ENCODE results near the gene HS6ST2. TPM values are rescaled to one million over a fixed set of nuclear protein-coding genes. Genes with fewer than 3 reads are reported as not detected.

HS6ST2 gene
- total RNA-seq, 1 experiment from 2014 or later: 0.26 TPM

GRCh38 chrX:132622130-132622529 is 336.3 kb downstream of the HS6ST2 start:
- no peak for ATAC-seq

GRCh38 chrX:132618810-132619209 is 339.6 kb downstream of the HS6ST2 start:
- ChIA-PET CTCF (no interaction called here), POLR2A (no interaction called here)
- no peaks in the 10 kb centered on the region for H3K36me3 ChIP-seq (ENCODE audit: control insufficient read depth, insufficient read depth, low read length)
- no peaks in the 10 kb centered on the region for H3K9me3 ChIP-seq (ENCODE audit: control insufficient read depth, insufficient read depth, low read depth, low read length)
- peaks cover 2% of the 10 kb centered on the region for H3K27me3 ChIP-seq (ENCODE audit: control insufficient read depth, insufficient read depth, low read length)
- no peaks in the 10 kb centered on the region for H3K4me1 ChIP-seq (ENCODE audit: control insufficient read depth, insufficient read depth, low read length)
- DNase-seq (ENCODE audit: low read depth, low spot score) (no peak), ATAC-seq (no peak)
- no TSS peak for BruUV-seq (replicated peaks)
- intact Hi-C loops (cut with micrococcal nuclease; ENCODE audit: unreplicated experiment): loop anchor here (5.0 kb wide), 1 partner anchor 777 kb away; no protein-coding TSS in a partner anchor
- TF ChIP-seq CTCF (IDR thresholded peaks at IDR 0.05) (no peak), SIN3A (IDR thresholded peaks at IDR 0.05; ENCODE audit: borderline replicate concordance, insufficient read depth, low read depth, low read length) (no peak), TCF7L2 (IDR thresholded peaks at IDR 0.05; ENCODE audit: low read depth, low read length) (no peak), POLR2AphosphoS5 (IDR thresholded peaks at IDR 0.05; ENCODE audit: low read depth, low read length) (no peak), REST (IDR thresholded peaks at IDR 0.05; ENCODE audit: insufficient read depth in 1 of 2, low read depth in 2 of 2, low read length in 1 of 2) (no peak)
- no peak overlapping the region for H3K27ac ChIP-seq (ENCODE audit: low read length)
- no peak overlapping the region for H3K4me3 ChIP-seq (ENCODE audit: low read depth in 2 of 2, low read length in 2 of 2)
- in situ Hi-C loops (cut with HindIII; ENCODE audit: low pct_unique_long_range_greater_than_20kb, low sequenced_read_pairs): no loop called here

More at GRCh38 chrX:132622130-132622529, 336.3 kb downstream of the HS6ST2 start:
- in situ Hi-C loops (cut with HindIII; ENCODE audit: low pct_unique_long_range_greater_than_20kb, low sequenced_read_pairs): no loop called here
- BruUV-seq (replicated peaks): no TSS peak
- no peak for TF ChIP-seq POLR2AphosphoS5 (IDR thresholded peaks at IDR 0.05; ENCODE audit: low read depth, low read length)
- no peak for TF ChIP-seq TCF7L2 (IDR thresholded peaks at IDR 0.05; ENCODE audit: low read depth, low read length)
- TF ChIP-seq CTCF (IDR thresholded peaks at IDR 0.05): no peak
- DNase-seq (ENCODE audit: low read depth, low spot score): no peak
- CTCF ChIA-PET: no interaction called here
- Histone ChIP-seq H3K27ac (ENCODE audit: low read length) (no peak overlapping the region), H3K4me1 (ENCODE audit: control insufficient read depth, insufficient read depth, low read length) (no peaks in the 10 kb centered on the region), H3K36me3 (ENCODE audit: control insufficient read depth, insufficient read depth, low read length) (no peaks in the 10 kb centered on the region), H3K27me3 (ENCODE audit: control insufficient read depth, insufficient read depth, low read length) (peaks cover 5% of the 10 kb centered on the region), H3K4me3 (ENCODE audit: low read depth in 2 of 2, low read length in 2 of 2) (no peak overlapping the region), H3K9me3 (ENCODE audit: control insufficient read depth, insufficient read depth, low read depth, low read length) (no peaks in the 10 kb centered on the region)
- intact Hi-C loops (cut with micrococcal nuclease; ENCODE audit: unreplicated experiment): loop anchor here (10.0 kb wide), 1 partner anchor 527 kb away; no protein-coding TSS in a partner anchor
- POLR2A ChIA-PET: no interaction called here
